ENCODE measurements around the gene IL10.

Gene IL10

GRCh38 chr1:206772243-206772937 is at the start of gene IL10:
Gene IL10 (minus strand): TSS chr1:206772494. CDS start chr1:206772435, 59 bp downstream.
- TF ChIP-seq NFIC (IDR thresholded peaks at IDR 0.05) (no peak), CEBPB (IDR thresholded peaks at IDR 0.05) (no peak), TEAD4 (IDR thresholded peaks at IDR 0.05) (no peak), YY1 (IDR thresholded peaks at IDR 0.05; ENCODE audit: low read depth) (no peak), EGR1 (IDR thresholded peaks at IDR 0.05) (no peak), FOXM1 (IDR thresholded peaks at IDR 0.05; ENCODE audit: borderline replicate concordance, low read depth) (no peak), MAX (IDR thresholded peaks at IDR 0.05) (no peak), EP300 (IDR thresholded peaks at IDR 0.05; ENCODE audit: borderline replicate concordance) (no peak), RAD21 (IDR thresholded peaks at IDR 0.05; ENCODE audit: low read depth) (no peak), TAF1 (IDR thresholded peaks at IDR 0.05; ENCODE audit: low read depth) (no peak), TCF12 (IDR thresholded peaks at IDR 0.05; ENCODE audit: low read depth) (no peak), REST (IDR thresholded peaks at IDR 0.05; ENCODE audit: low read depth) (no peak), ZBTB7A (IDR thresholded peaks at IDR 0.05; ENCODE audit: low read depth) (no peak), USF1 (IDR thresholded peaks at IDR 0.05) (no peak)

- TF ChIP-seq RAD21 (IDR thresholded peaks at IDR 0.05; ENCODE audit: low read depth) (no peak), ZBTB7A (IDR thresholded peaks at IDR 0.05; ENCODE audit: low read depth) (no peak), REST (IDR thresholded peaks at IDR 0.05; ENCODE audit: low read depth) (no peak), EGR1 (IDR thresholded peaks at IDR 0.05) (no peak), NFIC (IDR thresholded peaks at IDR 0.05) (no peak), TAF1 (IDR thresholded peaks at IDR 0.05; ENCODE audit: low read depth) (no peak)
These were observed 49.2 kb upstream of the IL10 start for GRCh38 chr1:206821493-206821892.

GRCh38 chr1:206816390-206817287 is 44.3 kb upstream of the IL10 start:
- no peak for TF ChIP-seq CREB1 (IDR thresholded peaks at IDR 0.05; ENCODE audit: low read depth)
- TF ChIP-seq EGR1 (IDR thresholded peaks at IDR 0.05), result no peak
- no peak for TF ChIP-seq YY1 (IDR thresholded peaks at IDR 0.05; ENCODE audit: low read depth)
- no peak for TF ChIP-seq CEBPB (IDR thresholded peaks at IDR 0.05)
- no peak for TF ChIP-seq ZBTB7A (IDR thresholded peaks at IDR 0.05; ENCODE audit: low read depth)
- no peak for TF ChIP-seq RAD21 (IDR thresholded peaks at IDR 0.05; ENCODE audit: low read depth)
- TF ChIP-seq REST (IDR thresholded peaks at IDR 0.05; ENCODE audit: low read depth), result no peak
- TF ChIP-seq USF1 (IDR thresholded peaks at IDR 0.05), result no peak
- no peak for TF ChIP-seq FOXM1 (IDR thresholded peaks at IDR 0.05; ENCODE audit: borderline replicate concordance, low read depth)
- TF ChIP-seq MAX (IDR thresholded peaks at IDR 0.05), result no peak
- TF ChIP-seq NFIC (IDR thresholded peaks at IDR 0.05), result no peak
- no peak for TF ChIP-seq EP300 (IDR thresholded peaks at IDR 0.05; ENCODE audit: borderline replicate concordance)
- no peak for TF ChIP-seq TEAD4 (IDR thresholded peaks at IDR 0.05)
- TF ChIP-seq TAF1 (IDR thresholded peaks at IDR 0.05; ENCODE audit: low read depth), result no peak
- no peak for TF ChIP-seq TCF12 (IDR thresholded peaks at IDR 0.05; ENCODE audit: low read depth)

Measured in Ishikawa (cell line).